G401.6 (cell line): ENCODE results near the gene SUV39H1.
A peak's percentile ranks its signal among the peaks of the same experiment; 100 is the strongest.

Experiments
- FAIRE-seq: peaks from 2 replicates; lab custom pipeline; 2012; peaks lifted over from hg19 to GRCh38; lab: Jason Lieb, UNC

The SUV39H1 gene

DNA sequence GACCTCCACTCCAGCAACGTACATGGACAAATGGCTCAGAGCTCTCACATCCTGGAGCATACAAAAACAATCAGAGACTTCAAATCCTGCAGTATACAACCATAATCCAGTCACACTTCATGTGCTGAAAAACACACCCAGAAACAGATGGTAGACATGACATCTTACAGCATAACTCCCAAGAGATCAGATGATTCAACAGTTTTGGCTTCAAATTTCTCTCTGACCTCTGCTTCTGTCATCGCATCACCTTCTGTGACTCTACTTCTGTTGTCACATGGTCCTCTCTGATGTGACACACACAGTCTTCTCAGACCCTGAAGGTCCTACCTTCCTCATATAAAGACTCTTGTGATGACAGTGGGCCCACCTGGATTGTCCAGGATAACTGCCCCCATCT is 18.5 kb downstream of the SUV39H1 start:
- no peak for FAIRE-seq

DNA sequence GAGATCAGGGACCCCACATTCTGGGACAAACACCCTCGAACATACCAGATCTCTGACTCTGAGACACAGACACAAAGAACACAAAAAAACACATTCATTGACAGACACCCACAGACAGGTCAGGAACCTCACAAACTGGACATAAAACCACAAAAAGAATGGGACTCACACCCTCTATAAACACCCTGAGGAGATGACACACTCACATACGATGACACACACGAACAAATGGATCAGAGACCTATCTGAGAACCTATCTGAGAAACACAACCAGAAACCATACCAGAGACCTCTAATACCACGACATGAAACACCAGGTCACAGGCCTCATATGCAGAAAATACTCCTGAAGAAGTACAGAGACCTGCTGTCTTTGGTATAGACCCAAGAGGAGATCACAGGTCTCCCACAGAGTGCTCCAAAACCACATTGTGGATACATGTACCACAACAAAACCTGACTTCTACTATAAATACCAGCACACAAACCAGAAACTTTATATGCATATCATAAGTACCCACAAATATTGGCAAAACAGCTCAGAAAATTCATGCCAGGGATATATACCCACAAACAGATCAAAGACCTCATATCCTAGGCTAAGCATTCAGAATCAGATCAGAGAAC is 19.5 kb downstream of the SUV39H1 start:
- FAIRE-seq = no peak

GRCh38 chrX:48719958-48720357 is 23.4 kb downstream of the SUV39H1 start:
- FAIRE-seq = no peak

DNA sequence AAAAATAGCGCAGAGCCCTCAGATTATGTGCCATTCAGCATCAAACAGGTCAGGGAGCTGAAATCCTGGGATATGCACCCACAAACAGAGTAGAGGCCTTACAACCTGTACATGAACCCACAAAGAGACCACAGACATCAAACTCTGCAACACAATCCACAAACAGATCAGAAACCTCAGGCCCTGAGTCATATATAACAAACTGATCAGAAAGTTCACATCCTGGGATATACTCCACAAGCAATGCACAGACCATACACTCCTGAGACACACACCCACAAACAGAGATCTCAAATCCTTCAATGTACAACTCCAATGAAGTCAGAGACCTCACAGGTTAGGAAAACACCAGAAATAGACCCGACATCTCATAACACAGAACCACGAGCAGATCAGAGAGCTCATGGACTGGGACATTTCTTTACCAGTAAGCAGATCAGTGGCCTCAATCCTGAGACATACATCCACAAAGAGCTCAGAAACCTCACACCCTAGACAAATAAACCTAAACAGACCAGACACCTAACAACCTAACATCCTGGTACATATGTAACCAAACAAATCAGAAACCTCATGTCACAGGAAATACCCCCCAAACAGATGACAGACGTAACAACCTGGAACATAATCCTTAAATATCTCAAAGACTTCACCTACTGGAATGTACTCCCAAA is 24.2 kb downstream of the SUV39H1 start:
- no peak for FAIRE-seq

GRCh38 chrX:48721916-48722315 is 25.4 kb downstream of the SUV39H1 start:
- no peak for FAIRE-seq

DNA sequence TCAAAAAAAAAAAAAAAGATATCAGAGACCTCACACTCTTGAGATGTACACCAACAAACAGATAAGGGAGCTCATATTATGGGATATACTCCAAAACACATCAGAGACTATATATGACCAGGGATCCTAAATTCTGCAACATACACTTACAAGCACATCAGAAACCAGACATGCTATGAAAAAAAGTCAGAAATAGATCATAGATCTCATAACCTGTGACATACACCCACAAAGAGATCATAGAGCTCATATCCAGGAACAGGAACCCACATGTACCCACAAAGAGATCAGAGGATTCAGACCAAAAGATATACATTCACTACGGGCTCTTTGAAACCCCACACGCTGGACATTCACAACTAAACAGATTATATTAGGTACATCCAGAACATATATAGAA is 30.1 kb downstream of the SUV39H1 start:
- FAIRE-seq = no peak

GRCh38 chrX:48728653-48729052 is 32.1 kb downstream of the SUV39H1 start:
- no peak for FAIRE-seq

DNA sequence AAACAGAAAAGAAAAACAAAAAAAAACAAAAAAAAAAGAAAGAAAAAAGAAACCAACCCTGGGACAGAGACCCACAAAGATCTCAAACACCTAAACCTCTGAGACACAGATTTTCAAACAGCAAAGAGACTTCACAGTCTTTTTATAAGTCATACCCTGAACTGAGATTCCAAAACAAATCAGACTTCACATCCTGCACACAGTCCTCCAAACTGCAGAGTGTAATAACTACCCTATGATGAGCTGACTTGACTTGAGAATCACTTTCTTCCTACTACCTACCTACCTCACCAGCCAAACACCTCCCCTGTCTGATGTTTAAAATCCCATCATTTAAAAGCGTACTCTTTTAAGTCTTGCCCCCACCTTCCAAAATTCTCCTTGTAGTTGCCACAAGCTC is 39.8 kb downstream of the SUV39H1 start:
- no peak for FAIRE-seq

DNA sequence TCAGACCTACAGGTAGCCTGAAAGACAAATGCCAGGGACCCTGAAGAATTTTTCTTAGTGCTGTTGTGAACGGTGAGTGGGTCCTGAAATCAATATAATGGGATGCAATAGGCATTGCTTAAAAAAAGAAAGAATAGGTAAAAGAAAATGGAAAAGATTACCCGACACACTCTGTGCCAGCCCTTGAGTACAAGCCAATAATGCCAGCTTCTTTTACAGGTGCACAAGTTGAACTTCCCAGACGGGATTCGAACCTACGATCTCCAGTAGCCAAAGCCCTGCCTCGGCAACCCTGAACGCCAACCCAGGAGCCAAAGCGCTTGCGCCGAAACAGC is 40.3 kb downstream of the SUV39H1 start:
- no peak for FAIRE-seq

GRCh38 chrX:48737213-48737938 is 40.8 kb downstream of the SUV39H1 start:
- peak; percentile 98 for FAIRE-seq

- no peak for FAIRE-seq
These were observed 41.4 kb downstream of the SUV39H1 start for GRCh38 chrX:48737940-48738339.

DNA sequence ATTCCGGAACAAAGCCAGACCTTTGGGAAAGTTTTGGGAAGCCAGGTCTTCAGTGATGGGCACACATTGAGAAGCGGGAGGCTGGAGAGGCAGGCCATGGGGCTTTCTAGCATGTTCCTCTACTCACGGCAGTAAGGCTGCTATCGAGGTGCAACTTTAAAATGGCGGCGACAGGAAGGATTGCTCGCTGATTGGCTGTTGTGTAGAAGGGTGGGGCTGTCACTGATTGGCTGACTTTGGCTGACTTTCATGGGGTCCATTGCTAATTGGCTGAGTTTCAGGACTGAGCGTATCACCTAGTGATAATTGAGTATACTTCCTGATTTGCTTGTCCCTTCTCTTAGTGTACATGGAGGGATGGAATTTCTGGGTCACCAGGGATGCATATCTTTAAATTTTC is 45.3 kb downstream of the SUV39H1 start:
- no peak for FAIRE-seq

GRCh38 chrX:48745222-48745621 is 48.7 kb downstream of the SUV39H1 start:
- FAIRE-seq = no peak

DNA sequence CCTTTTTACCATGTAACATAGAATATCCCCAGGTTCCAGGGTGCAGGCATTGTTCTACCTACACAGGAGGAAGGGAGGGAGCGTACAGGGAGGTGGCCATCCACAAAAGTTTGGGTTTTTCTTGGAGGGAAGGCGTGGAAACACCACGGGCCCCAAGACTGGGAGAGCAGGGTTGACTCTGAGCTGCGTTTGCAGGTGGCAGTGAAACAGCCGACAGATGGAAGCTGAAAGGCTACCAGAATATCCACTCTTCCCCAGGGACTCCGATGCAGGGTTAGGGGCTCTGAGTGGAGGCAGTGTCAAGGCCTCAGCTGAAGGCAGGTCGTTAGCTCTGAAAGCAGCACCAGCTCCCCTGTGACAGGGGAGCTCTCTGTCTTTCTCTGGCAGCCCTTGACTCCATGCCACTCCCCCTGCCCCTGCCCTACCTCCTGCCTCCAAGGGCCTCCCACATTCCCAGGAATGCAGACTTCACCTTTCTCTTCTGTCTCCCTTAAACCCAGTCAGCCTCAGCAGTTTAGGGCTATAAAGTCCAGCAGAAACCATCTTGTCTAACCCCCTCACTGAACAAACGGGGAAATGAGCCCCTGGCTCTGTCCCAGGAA is 51.0 kb downstream of the SUV39H1 start:
- FAIRE-seq = no peak

- FAIRE-seq = no peak
These were observed 52.6 kb downstream of the SUV39H1 start for GRCh38 chrX:48749182-48749581.

DNA sequence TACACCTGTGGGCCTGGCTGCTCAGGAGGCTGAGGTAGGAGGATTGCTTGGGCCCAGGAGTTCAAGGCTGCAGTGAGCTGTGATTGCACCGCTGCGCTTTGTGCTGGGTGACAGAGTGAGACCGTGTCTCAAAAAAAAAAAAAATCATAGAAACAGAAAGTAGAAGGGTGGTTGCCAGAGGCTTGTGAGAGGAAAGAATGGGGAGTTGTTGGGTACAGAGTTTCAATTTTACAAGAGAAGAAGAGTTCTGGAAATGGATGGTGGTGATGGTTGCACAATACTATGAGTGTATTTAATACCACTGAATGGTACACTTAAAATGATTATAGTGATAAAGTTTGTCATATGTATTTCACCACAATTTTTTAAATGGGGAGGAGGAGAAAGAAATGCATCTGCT is 54.8 kb downstream of the SUV39H1 start:
- no peak for FAIRE-seq

- no peak for FAIRE-seq
These were observed 56.0 kb downstream of the SUV39H1 start for GRCh38 chrX:48752498-48752897.

- no peak for FAIRE-seq
These were observed 57.2 kb downstream of the SUV39H1 start for GRCh38 chrX:48753708-48754228.

- no peak for FAIRE-seq
These were observed 57.7 kb downstream of the SUV39H1 start for GRCh38 chrX:48754238-48754637.
